Erythroblast (primary cell): ENCODE measurements around the gene NCKAP1.

Experiments
- GATA1 ChIP-seq: IDR thresholded peaks from 2 replicates; pipeline ENCODE4 v1.6.1; 2011; ENCODE audit warnings: low read depth, mild to moderate bottlenecking, control low read depth, low read length, moderate library complexity
- POLR2A ChIP-seq: IDR thresholded peaks from 2 replicates; pipeline ENCODE4 v1.6.1; 2011; ENCODE audit warnings: mild to moderate bottlenecking, low read length

DNA sequence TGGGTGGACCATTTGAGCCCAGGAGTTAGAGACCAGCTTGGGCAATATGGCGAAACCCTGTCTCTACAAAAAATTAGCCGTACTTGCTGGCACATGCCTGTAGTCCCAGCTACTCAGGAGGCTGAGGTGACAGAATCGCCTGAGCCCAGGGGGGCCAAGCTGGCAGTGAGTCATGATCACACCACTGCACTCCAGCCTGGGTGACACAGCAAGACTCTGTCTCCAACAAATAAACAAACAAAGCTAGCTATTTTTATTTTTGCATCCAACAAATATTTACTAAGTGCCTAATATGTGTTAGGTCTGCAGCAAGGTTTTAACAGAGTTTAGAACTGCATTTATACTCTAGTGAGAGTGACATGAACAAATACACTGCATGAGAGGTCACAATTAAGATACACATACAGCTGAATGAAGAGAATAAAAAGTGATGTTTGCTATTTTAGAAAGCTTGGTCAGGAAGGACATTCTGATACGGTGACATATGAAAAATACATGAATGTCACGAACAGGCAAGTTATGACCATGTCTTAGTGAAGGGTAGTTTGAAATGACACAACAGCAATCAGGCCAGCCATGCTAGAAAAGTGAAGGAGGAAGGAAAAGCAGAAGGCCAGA is 88.6 kb downstream of the NCKAP1 start:
- TF ChIP-seq POLR2A = no peak
- TF ChIP-seq GATA1 = no peak
